H1 (cell line): ENCODE results near the gene HOXB8. TPM values are rescaled to one million over a fixed set of nuclear protein-coding genes. Genes with fewer than 3 reads are reported as not detected.

ENCODE experiments used
- CHD7 ChIP-seq: fragments of 300-600 bp; sonication (generic); IDR thresholded peaks from 2 replicates; pipeline ENCODE4 v1.7.1; 2012; ENCODE audit warnings: low read length, moderate library complexity, mild to moderate bottlenecking, inconsistent platforms; ENCODE audit not compliant: insufficient replicate concordance
- EP300 ChIP-seq, 2 experiments: IDR thresholded peaks; 1 replicate in 1 of 2; 2 replicates in 1 of 2; pipeline ENCODE4 v1.6.1; 2011 to 2012; ENCODE audit warnings: low read depth in 2 of 2, low read length in 2 of 2, mild to moderate bottlenecking in 2 of 2, borderline replicate concordance in 1 of 2, inconsistent platforms in 1 of 2, moderate library complexity in 1 of 2
- GABPA ChIP-seq: IDR thresholded peaks from 2 replicates; pipeline ENCODE4 v1.6.1; 2011; ENCODE audit warnings: mild to moderate bottlenecking, low read length, moderate library complexity, borderline replicate concordance; ENCODE audit not compliant: insufficient read depth
- NANOG ChIP-seq: IDR thresholded peaks from 2 replicates; pipeline ENCODE4 v1.6.1; 2011; ENCODE audit warnings: low read length, low read depth, mild to moderate bottlenecking, inconsistent platforms; ENCODE audit not compliant: insufficient read depth, poor library complexity, severe bottlenecking
- POU5F1 ChIP-seq: IDR thresholded peaks from 2 replicates; pipeline ENCODE4 v1.6.1; 2011; ENCODE audit warnings: low read depth, mild to moderate bottlenecking, low read length, moderate library complexity
- SP1 ChIP-seq: IDR thresholded peaks from 2 replicates; pipeline ENCODE4 v1.6.1; 2011; ENCODE audit warnings: low read depth, low read length
- SRF ChIP-seq: IDR thresholded peaks from 2 replicates; pipeline ENCODE4 v1.6.1; 2011; ENCODE audit warnings: mild to moderate bottlenecking, low read depth, low read length, moderate library complexity
- polyA plus RNA-seq, 7 experiments: library from polyadenylated mRNA; depleted of rRNA in 3 of 7; stranded (reverse) in 5 of 7; unstranded in 2 of 7; fragments of >200 nt in 5 of 7; fragments of 200-250 nt in 2 of 7; gene quantifications; 1 replicate in 5 of 7; 2 replicates in 1 of 7; 4 replicates in 1 of 7; pipeline versions ENCODE4 v1.2.1 to v1.2.3, GENCODE V29; 2011 to 2013; ENCODE audit warnings: missing spikeins in 2 of 7, mixed read lengths in 2 of 7
- total RNA-seq: library from RNA; stranded (reverse); fragmentation: NEBNext Ultra II Directional; extraction: Animal tissue kit (Norgen Biotek cat#: 25700); gene quantifications from 2 replicates; pipeline ENCODE4 v1.2.1, GENCODE V29; 2021
- TF ChIP-seq, protein P1 (sequence below): IDR thresholded peaks from 2 replicates; pipeline ENCODE4 v1.6.1; 2012; ENCODE audit warnings: inconsistent platforms

The HOXB8 gene
- total and polyA plus RNA-seq, 2 of the 8 experiments (the other 6 are each of a cell fraction or from before 2014, with no cell fraction given) = not detected

DNA sequence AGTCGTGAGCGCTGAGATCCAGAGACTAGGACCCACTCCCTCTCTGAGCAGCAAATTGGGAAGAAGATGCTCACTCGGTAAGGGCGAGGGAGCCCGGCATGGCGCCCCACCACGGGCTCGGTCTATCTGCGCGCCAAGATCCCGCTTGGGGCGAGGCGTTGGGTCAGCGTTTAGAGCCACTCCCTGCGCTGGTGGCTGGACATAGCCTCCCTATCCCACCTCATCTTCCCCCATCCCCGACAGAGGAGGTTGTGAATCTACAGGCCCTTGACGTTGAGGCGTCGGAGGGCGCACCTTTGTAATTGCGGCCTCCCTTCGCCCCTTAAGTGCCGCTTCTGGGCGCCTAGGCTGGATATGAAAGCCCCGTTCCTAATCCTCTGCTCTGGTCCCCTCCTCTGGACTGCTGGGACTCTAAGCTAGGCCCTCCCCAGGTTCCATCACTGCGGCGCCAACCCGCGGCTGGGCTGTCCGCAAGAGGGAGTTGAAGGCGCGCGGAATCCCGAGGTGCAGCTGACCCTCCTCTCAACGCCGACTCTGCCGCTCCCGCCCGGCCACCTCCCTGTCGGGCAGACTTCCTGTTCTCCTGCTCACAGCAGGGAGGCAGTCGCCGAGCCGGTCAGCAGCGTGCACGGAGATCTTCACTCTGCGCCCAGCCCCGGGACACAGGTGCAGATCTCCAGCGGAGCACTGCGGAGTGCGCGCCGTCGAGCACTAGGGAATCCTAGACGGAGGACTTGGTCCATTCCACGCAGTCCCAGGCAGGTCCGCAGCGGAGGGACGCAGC lies 27.2 kb upstream of the HOXB8 start (continued):
- TF ChIP-seq POU5F1 (no peak), SP1 (peak; percentile 9; the same call in 1 of the 2 replicates), CHD7 (no peak), EP300 (IDR thresholded peaks at IDR 0.05; ENCODE audit: borderline replicate concordance in 1 of 2, low read depth in 2 of 2, low read length in 2 of 2) (no peak), SRF (no peak), NANOG (no peak), GABPA (no peak; the same call in 1 of the 2 replicates)
- TF ChIP-seq, protein P1, sequence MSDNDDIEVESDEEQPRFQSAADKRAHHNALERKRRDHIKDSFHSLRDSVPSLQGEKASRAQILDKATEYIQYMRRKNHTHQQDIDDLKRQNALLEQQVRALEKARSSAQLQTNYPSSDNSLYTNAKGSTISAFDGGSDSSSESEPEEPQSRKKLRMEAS = peak; percentile 34; the same call in 1 of the 2 replicates
